ENCODE measurements around the gene DFFA.

DNA sequence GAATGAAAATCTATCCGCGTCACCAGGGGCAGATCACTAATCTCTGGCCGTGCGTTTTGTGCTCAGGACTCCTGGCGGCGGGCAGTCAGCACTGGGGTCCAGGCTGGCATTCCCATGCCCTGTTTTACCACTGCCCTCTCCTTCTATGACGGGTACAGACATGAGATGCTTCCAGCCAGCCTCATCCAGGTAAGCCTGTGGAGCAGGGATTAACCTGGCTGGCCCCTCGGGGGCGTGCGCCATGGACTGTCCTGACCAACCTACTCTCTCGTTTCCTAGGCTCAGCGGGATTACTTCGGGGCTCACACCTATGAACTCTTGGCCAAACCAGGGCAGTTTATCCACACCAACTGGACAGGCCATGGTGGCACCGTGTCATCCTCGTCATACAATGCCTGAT lies 53.0 kb downstream of the DFFA start:
- TF ChIP-seq, protein P1, sequence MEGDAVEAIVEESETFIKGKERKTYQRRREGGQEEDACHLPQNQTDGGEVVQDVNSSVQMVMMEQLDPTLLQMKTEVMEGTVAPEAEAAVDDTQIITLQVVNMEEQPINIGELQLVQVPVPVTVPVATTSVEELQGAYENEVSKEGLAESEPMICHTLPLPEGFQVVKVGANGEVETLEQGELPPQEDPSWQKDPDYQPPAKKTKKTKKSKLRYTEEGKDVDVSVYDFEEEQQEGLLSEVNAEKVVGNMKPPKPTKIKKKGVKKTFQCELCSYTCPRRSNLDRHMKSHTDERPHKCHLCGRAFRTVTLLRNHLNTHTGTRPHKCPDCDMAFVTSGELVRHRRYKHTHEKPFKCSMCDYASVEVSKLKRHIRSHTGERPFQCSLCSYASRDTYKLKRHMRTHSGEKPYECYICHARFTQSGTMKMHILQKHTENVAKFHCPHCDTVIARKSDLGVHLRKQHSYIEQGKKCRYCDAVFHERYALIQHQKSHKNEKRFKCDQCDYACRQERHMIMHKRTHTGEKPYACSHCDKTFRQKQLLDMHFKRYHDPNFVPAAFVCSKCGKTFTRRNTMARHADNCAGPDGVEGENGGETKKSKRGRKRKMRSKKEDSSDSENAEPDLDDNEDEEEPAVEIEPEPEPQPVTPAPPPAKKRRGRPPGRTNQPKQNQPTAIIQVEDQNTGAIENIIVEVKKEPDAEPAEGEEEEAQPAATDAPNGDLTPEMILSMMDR (IDR thresholded peaks at IDR 0.05; ENCODE audit: low read depth, low read length) = no peak
- TF ChIP-seq POLR2A (IDR thresholded peaks at IDR 0.05; ENCODE audit: extremely low read depth, insufficient read length) (no peak), MYC (IDR thresholded peaks at IDR 0.05; ENCODE audit: low read depth, low read length) (no peak)
